ENCODE results near the gene FZD1. TPM values are rescaled to one million over a fixed set of nuclear protein-coding genes. Genes with fewer than 3 reads are reported as not detected.
"Not testable (repeated sequence)": the region's sequence is repeated elsewhere in the genome, so short reads cannot be mapped to it uniquely, and the experiment has no call there.

FZD1 gene
- total RNA-seq, 2 donors from 2014 or later: 0.08 to 0.13 TPM

DNA sequence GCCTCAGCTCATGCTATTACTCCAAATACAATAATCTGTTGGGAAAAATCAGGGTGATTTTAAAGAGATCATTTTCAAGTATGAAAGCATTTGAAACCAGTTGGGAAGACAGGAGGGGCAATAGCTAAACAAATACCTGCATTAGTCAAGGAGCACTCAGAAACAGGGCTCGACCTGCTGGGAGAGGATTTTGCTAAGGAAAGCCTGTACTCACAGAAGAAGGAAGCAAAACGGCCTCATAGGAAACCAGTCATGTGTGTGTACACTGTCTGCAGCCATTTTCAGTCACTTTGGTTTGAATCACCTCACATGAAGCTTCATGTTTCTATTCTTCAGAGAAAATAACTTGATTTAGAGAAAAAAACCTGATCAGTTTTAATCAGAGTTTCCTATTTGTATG lies 38.6 kb downstream of the FZD1 start:
- H3K36me3 Mint-ChIP-seq (ENCODE audit: low read depth): no peaks in the 10 kb centered on the region
- H3K9me3 Mint-ChIP-seq: no peaks in the 10 kb centered on the region
- H3K27me3 Mint-ChIP-seq: no peaks in the 10 kb centered on the region
- ATAC-seq (replicated peaks): no peak
- no peaks in the 10 kb centered on the region for H3K4me1 Mint-ChIP-seq
- no peak overlapping the region for H3K27ac Mint-ChIP-seq
- no peak overlapping the region for H3K4me3 Mint-ChIP-seq

DNA sequence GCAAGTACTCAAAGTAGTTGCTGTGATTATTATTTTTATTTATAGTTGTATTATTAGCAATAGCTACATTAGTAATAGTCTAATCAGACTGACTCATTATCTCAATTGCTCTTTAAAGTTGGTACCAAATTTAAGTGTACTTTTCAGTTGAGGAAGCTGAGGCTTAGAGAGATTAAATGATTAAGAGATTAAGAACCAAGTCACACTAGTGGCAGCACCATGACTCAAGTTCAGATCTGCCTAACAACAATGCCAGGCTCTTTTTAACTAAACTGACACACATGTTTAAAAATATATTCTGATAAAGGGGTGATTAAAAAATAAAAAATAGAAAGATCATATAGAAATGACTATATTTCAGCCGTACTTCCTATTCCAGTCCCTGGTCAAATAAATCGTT lies 42.0 kb downstream of the FZD1 start:
- no peaks in the 10 kb centered on the region for H3K27me3 Mint-ChIP-seq
- H3K4me1 Mint-ChIP-seq: no peaks in the 10 kb centered on the region

DNA sequence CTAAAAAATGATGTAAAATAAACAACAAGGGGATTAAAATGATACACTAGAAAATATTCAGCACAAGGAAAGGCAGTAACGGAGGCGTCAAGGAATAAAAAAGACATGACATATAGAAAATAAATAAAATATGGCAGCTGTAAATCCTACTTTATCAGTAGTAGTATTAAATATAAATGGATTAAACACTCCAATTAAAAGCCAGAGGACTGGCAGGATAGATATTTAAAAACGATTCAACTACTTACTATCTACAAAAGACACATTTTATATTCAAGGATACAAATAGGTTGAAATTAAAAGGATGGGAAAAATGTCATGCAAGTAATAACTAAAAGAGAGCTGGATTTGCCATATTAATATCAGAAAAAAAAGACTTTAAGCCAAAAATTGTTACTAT lies 43.2 kb downstream of the FZD1 start:
- Mint-ChIP-seq H3K9me3 (no peaks in the 10 kb centered on the region), H3K27me3 (no peaks in the 10 kb centered on the region), H3K27ac (no peak overlapping the region), H3K4me1 (no peaks in the 10 kb centered on the region), H3K36me3 (ENCODE audit: low read depth) (no peaks in the 10 kb centered on the region), H3K4me3 (no peak overlapping the region)
- no peak for ATAC-seq (replicated peaks)

More for the DNA sequence above, 42.0 kb downstream of the FZD1 start:
- H3K9me3 Mint-ChIP-seq: no peaks in the 10 kb centered on the region
- H3K4me3 Mint-ChIP-seq: no peak overlapping the region
- H3K36me3 Mint-ChIP-seq (ENCODE audit: low read depth): no peaks in the 10 kb centered on the region
- ATAC-seq (replicated peaks): no peak
- no peak overlapping the region for H3K27ac Mint-ChIP-seq

DNA sequence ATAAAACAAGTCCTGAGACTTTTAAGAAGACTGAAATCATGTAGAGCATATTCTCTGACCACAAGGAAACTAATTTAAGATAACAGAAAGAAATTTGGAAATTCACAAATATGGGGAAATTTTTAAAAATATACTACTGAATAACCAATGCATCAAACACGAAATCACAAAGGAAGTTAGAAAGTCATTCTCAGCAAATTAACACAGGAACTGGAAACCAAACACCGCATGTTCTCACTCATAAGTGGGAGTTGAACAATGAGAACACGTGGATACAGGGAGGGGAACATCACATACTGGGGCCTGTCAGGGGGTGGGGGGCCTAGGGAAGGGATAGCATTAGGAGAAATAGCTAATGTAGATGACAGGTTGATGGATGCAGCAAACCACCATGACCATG lies 44.0 kb downstream of the FZD1 start:
- H3K27me3 Mint-ChIP-seq; H3K9me3 Mint-ChIP-seq; ATAC-seq (replicated peaks); H3K4me3 Mint-ChIP-seq; H3K36me3 Mint-ChIP-seq (ENCODE audit: low read depth); H3K27ac Mint-ChIP-seq; H3K4me1 Mint-ChIP-seq: not testable (repeated sequence)

DNA sequence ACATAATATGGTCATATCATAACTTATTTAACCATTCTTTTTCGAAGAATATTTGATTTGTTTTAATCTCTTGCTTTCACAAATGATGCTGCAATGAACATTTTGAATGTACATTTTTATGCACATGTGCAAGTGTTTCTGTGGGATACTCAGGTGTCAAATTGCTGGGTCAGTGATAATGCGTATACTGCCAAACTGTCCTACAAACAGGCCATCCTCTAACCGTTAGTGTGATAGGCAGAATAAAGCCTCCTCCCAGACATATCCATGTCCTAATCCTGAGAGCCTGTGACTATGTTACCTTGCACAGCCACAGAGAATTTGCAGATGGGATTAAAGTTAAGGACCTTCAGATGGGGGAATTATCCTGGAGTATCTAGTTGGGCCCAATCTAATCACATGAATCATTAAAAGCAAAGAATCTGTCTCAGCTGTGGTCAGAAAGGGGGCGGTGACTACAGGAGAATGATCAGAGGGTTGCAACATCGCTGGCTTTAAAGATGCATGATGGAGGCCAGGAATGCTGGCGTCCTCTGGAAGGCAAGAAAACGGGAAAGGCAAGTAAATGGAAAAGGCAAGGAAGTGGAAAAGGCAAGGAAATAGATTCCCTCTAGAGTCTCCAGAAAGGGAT lies 46.7 kb downstream of the FZD1 start:
- Mint-ChIP-seq H3K4me1 (no peaks in the 10 kb centered on the region), H3K9me3 (no peaks in the 10 kb centered on the region), H3K4me3 (no peak overlapping the region), H3K27me3 (no peaks in the 10 kb centered on the region), H3K36me3 (ENCODE audit: low read depth) (no peaks in the 10 kb centered on the region), H3K27ac (no peak overlapping the region)
- ATAC-seq (replicated peaks): no peak

DNA sequence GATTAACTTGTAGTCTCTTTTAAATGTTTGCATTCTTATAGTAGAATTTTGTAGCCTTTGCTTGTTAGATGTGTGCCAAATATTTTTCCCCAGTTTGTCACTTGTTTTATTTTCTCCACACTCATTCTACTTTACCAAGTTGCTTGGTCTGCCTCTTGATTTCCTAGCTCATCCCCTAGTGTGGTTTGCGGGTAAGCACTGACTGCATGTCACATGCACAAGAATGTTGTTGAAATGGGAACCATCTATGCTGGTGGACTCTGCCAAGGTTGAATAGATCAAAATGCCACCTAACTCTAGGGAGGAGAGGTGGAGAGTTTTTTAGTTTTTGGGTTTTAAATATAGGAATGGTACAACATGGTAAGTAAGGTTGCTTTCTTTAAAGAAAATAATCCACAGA lies 47.6 kb downstream of the FZD1 start:
- Mint-ChIP-seq H3K27ac (no peak overlapping the region), H3K36me3 (ENCODE audit: low read depth) (no peaks in the 10 kb centered on the region), H3K4me1 (no peaks in the 10 kb centered on the region), H3K9me3 (no peaks in the 10 kb centered on the region), H3K27me3 (no peaks in the 10 kb centered on the region), H3K4me3 (no peak overlapping the region)
- ATAC-seq (replicated peaks): no peak

DNA sequence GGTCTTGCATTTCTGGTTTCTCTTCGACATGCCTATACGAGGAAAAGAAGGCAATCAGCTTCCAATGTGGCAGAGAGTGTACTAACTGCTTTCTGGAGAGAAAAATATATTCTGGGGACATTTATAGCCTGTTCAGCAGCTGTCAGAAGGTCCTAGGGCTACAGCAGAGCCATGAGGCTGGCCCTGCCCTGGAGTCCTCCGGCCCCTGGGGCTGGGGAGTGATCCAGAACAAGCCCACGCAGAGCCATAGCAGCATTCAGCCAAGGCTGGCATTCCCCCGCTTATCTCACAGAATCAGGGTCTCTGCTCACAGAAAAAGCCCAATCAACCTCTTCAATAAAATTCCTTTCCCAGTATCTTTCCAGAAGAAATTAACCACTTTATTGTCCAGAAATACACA lies 48.9 kb downstream of the FZD1 start:
- H3K4me3 Mint-ChIP-seq: no peak overlapping the region
- H3K27me3 Mint-ChIP-seq: no peaks in the 10 kb centered on the region
- H3K9me3 Mint-ChIP-seq: no peaks in the 10 kb centered on the region
- H3K36me3 Mint-ChIP-seq (ENCODE audit: low read depth): no peaks in the 10 kb centered on the region
- H3K27ac Mint-ChIP-seq: no peak overlapping the region
- no peaks in the 10 kb centered on the region for H3K4me1 Mint-ChIP-seq
- no peak for ATAC-seq (replicated peaks)

DNA sequence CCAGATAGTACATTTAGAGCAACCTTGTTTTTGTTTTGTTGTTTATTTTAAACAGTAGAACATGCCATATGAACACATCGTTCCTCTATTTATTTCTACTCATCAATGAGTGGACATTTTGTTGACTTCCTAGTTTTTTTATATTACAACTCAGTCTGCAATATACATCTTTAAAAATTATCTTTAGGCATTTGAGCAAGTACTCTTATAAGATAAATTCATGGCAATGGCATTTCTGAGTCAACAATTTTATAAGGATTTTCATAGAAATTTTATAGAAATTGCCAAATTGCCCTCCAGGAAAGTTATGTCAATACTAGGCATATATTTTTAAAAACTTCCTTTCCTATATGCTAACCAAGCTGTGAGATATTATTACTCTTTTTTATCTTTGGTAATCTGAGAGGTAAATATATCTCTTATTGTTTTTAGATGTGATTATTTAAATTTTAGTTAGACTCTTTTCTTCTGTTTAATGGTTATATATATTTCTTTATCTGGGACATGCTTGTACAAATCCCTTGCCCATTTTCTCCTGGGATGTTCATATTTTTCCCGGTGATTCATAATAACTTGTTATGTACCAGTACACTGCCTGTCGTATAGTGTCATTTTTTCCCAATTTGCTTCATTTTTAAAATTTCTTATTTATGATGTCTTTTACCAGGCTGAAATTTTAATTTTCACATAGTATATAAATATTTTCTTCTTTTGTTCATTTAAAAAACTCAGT lies 50.5 kb downstream of the FZD1 start:
- no peaks in the 10 kb centered on the region for H3K4me1 Mint-ChIP-seq
- no peaks in the 10 kb centered on the region for H3K9me3 Mint-ChIP-seq
- no peak for ATAC-seq (replicated peaks)
- no peak overlapping the region for H3K27ac Mint-ChIP-seq
- no peak overlapping the region for H3K4me3 Mint-ChIP-seq
- H3K36me3 Mint-ChIP-seq (ENCODE audit: low read depth): no peaks in the 10 kb centered on the region
- H3K27me3 Mint-ChIP-seq: no peaks in the 10 kb centered on the region

DNA sequence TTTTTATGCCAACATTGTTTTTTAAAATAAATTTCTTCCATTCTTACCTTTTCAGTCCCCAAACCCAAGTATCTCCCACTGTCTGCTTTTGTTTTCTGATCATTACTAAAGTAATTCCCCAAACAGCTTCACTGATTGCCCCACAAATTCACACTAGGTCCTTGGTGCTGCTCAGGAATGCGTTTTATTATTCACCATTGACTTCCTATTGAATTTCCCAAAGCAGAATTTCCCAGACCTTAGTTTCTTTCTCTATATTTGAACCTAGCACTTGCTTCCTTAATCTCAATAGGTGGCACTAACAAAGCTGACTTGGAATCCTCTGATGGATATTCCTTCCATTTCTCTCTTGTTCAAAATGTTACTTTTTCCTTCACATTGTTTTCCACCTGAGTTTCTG lies 52.2 kb downstream of the FZD1 start:
- no peak for ATAC-seq (replicated peaks)
- Mint-ChIP-seq H3K27me3 (no peaks in the 10 kb centered on the region), H3K27ac (no peak overlapping the region), H3K9me3 (no peaks in the 10 kb centered on the region), H3K4me1 (no peaks in the 10 kb centered on the region), H3K36me3 (ENCODE audit: low read depth) (no peaks in the 10 kb centered on the region), H3K4me3 (no peak overlapping the region)

DNA sequence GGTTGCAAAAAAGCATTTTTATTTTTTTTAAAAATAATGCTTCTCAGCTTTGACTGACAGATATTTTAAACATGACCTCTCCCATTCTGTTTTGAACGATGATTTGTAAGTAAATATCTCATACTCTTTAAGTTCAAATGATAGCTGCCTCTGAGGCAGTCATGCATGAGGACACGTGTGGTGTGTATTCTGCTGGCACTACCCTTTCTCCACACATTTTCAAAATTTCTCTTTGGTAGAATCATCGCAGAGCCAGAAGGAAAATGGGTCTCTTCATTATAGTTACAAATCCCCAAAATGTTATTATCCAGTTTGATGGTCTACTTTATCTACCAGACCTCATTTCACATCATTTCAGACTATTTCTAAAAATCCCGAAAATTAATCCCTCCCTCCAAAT lies 55.1 kb downstream of the FZD1 start:
- Mint-ChIP-seq H3K27ac (no peak overlapping the region), H3K4me1 (no peaks in the 10 kb centered on the region), H3K9me3 (no peaks in the 10 kb centered on the region), H3K36me3 (ENCODE audit: low read depth) (no peaks in the 10 kb centered on the region), H3K27me3 (no peaks in the 10 kb centered on the region), H3K4me3 (no peak overlapping the region)
- no peak for ATAC-seq (replicated peaks)

DNA sequence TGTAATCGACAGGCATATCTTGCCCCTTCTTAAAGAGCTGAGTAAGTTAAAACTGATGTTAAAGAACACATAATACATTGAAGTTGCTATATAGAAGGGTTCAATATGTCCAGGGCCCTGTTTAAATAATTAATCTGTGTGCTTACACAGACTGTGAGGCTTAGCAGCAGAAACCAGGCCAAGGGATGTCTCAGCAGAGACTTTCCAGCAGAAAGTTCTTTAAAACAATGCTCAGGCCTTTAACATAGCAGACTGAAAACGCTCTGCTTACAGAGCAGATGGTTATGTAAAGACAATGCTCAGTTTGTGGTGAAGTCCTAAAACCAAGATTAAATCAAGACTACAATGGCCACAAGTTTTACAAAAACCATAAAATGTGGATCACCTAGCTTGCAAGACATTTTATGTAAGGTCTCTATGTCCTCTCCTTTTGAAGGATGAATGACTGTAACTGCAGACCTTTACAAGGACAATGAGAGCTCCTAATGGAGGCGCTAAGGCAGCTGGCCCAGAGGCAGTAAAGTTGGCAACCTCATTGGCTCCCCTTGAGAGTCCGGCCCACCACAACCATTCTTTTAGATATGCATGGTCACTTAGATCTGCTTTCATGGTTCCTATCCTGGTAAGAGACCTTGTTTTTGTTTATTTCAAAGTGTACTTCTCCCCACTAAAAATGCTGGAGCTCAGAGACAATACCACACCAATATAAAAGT lies 56.3 kb downstream of the FZD1 start:
- H3K27me3 Mint-ChIP-seq: no peaks in the 10 kb centered on the region
- no peaks in the 10 kb centered on the region for H3K4me1 Mint-ChIP-seq
- no peak overlapping the region for H3K27ac Mint-ChIP-seq
- no peaks in the 10 kb centered on the region for H3K9me3 Mint-ChIP-seq
- no peaks in the 10 kb centered on the region for H3K36me3 Mint-ChIP-seq (ENCODE audit: low read depth)
- no peak for ATAC-seq (replicated peaks)
- H3K4me3 Mint-ChIP-seq: no peak overlapping the region
